Measurements from ENCODE around the gene DENND2A.
"Not testable (repeated sequence)": the region's sequence is repeated elsewhere in the genome, so short reads cannot be mapped to it uniquely, and the experiment has no call there.

Gene DENND2A

DNA sequence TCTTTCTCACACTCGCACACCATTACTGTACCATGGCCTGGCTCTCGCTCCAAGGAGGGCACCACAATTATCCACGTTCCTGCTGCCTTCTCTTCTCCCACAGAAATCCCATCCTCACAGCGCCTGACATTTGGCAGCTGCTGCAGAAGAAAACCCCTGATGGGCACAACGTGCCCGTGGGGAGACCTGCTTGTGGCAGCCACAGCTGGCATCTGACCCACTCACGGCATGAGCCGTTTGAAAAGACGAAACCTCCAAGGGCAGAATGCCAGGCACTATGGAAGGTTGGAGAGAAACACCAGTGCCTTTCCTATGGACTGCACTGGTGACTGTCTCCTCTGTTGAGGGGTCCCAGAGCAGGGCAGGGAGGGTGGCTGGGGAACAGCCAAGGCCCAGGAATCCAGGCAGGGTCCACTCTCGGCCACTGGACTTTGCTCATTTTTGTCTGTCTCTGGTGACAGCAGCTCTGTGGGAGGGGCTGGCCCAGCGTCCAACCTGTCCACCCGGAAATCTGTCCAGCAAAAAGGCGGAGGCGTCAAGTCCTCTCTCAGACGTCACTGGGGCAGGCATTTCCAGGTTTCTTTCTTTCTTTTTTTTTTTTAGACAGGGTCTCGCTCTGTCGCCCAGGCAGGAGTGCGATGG, 100.4 kb downstream of the DENND2A start:
- no peak for DNase-seq

- no peak for DNase-seq
Observed at GRCh38 chr7:140539461-140539860, 101.2 kb downstream of the DENND2A start.

DNA sequence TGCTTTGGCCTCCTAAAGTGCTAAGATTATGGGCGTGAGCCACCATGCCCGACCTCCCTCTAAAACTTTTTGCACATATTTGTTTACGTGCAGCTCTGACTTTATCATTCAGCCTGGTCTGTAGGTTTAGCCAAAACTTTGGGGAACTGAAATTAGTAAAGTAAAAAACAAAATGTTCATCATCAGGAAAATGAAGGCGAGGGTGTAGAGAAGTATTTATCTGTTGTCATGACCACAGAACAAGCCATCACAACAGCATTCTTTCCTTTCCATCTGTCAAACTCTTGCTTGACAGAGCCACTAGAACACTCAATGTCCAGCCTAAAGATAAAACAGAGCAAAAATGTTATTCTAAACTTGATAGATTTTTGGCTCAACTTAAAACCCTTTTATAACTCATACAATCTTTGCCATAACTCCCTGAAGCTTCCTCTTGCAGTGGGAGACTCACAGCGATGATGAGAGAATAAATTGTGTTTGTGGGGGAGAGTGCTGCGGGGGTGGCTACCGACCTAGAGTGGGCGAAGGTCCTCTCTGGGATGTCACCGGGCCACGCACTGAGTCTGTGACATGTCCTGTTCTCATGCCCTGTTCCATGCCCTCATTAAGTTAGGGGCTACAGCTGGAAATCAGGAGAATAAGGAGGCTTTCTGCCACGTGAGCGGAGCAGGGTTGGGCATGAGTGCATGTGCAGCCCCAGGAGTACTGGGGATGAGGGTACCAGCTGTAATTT, 102.7 kb downstream of the DENND2A start:
- no peak for DNase-seq

GRCh38 chr7:140534743-140535142, 105.9 kb downstream of the DENND2A start:
- DNase-seq, result no peak

GRCh38 chr7:140533394-140533872, 107.2 kb downstream of the DENND2A start:
- DNase-seq, result no peak

DNA sequence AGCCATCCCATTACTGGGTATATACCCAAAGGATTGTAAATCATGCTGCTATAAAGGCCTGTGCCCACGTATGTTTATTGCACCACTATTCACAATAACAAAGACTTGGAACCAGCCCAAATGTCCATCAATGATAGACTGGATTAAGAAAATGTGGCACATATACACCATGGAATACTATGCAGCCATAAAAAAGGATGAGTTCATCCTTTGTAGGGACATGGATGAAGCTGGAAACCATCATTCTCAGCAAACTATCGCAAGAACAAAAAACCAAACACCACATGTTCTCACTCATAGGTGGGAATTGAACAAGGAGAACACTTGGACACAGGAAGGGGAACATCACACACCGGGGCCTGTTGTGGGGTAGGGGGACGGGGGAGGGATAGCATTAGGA, 111.2 kb downstream of the DENND2A start:
- not testable (repeated sequence) for DNase-seq

DNA sequence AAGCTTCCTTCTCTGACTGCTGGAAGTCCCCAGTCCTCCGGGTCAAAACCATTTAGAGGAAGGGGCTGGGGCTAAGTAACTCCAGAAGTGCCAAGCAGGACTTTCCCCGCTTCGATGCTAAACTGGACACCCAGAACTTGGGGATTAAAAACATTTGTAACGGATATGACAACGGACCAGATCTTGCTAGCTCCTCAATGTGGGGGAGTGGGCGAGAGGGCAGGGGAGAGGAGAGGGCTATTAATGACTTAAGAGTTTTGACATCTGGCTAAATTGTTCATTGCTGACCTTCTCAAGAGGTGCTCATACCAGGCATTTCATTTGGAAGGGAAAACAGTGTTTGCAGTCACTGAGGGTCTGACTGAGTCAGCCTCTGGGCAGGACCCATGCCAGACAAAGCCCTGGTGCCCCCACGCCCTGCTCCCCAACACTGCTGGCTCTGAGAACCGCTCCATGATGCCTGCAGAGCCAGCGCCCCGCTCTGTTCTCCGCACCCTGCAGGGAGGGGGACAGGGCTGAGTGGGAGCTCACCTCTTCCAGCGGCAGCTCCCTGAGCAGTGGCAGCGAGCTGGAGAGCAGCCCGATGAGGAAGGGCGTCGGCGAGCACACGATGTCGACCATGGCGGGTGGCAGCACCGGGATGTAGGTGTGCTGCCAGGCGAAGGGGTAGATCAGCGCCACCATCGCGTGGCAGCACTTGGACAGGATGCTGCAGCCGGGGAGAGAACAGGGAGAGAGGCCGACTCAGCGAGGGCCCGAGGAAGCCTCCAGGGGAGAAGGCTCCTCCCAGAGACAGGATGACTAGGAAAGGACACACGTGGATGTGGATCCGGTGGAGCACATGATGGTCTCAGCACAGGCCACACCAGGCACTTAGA, 113.6 kb downstream of the DENND2A start:
- DNase-seq, result no peak

GRCh38 chr7:140526214-140526613, 114.4 kb downstream of the DENND2A start:
- DNase-seq, result no peak

GRCh38 chr7:140525743-140526142, 114.9 kb downstream of the DENND2A start:
- DNase-seq, result no peak

DNA sequence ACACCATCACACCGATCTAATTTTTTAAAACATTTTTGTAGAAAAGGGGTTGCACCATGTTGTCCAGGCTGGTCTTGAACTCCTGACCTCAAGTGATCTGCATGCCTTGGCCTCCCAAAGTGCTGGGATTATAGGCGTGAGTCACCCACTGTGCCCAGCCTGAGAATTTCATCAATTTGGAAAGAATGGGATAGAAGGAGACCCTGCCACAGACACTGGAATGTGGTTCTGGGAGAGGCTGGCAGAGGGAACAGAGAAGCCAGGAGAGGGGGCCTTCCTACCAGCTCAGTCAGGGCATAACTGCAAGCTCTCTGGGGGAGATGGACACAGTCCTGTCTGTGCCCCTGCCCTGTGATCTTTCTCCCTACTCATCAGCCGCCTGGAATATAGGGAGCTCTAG, 119.2 kb downstream of the DENND2A start:
- no peak for DNase-seq

DNA sequence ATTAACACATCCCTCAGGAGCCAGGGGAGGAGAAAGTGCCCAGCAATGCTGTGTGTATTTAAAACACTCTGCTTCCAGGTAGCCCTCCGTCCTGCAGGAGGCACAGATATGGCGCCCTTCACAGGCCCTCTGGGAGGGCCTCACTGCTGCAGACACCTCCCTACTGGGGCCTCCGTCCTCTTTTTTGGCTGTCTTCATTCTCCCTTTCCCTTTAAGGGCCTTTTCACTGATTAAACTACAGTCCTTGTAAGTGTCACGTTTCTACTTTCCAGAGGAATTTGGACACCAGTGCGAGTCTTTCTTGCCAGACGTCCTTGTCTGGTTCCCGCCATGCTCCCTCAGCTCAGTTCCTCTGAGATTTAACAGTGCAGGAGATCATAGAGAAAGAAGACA, 121.6 kb downstream of the DENND2A start:
- no peak for DNase-seq

DNA sequence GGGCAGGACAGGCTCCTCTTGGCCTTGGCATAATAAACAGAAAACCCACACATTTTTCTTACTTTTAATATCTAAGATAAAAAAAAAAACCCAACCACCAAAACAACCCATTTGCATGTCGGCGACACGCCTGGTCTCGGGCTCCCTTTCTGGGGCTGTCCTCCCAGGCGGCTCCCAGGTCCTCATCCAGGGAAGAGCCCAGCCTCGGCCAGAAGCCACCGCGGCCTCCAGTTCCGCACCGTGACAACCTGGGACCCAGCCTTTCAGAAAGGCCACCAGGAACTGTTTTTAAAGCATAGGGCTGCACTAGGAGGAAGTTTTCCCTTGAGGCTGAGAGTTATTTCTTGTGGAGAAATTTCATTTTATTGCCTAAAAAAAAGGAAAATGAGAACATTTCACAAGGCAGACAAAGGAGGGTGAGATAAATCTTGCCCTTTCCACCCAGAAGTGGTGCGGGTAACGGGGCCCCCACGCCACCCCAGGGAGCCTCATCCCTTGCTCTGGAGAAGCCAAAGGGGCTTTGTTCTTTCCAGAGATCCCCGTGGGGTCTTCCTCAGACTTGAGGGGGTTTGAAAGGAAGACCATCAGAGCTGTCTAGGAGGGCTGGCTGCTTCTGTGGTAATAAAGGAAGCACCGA, 122.1 kb downstream of the DENND2A start:
- no peak for DNase-seq

- DNase-seq, result peak; percentile 78
Observed at GRCh38 chr7:140517546-140518369, 122.9 kb downstream of the DENND2A start.

DNA sequence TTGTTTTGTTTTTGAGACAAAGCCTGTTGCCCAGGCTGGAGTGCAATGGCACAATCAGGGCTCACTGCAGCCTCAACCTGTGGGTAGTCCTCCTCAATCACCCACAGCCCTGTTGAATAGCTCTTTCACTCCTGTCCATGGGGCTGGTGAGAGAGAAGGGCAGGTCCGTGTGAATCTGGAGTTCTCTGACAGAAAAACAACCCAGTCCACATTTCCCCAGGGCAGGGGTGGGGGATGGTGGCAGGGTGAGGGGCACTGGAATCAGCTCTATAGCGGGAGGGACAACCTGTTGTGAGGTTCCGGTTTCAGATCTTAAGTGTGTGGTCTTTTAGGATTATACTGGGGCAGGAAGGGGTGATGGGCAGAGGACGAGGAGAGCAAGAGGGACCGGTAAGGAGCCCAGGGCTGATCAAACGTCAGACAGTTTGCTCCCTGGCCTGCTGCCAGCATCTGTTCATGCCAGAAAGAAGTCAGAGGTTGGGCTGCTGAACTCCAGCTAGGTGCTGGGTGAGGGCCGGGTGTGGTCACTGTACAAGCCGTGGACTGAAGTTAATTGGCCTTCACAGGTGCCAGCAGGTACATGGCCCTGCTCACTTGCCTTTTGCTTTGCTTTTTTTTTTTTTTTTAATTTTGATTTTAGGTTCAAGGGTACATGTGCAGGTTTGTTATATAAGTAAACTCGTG, 128.2 kb downstream of the DENND2A start:
- DNase-seq, result peak; percentile 72

DNA sequence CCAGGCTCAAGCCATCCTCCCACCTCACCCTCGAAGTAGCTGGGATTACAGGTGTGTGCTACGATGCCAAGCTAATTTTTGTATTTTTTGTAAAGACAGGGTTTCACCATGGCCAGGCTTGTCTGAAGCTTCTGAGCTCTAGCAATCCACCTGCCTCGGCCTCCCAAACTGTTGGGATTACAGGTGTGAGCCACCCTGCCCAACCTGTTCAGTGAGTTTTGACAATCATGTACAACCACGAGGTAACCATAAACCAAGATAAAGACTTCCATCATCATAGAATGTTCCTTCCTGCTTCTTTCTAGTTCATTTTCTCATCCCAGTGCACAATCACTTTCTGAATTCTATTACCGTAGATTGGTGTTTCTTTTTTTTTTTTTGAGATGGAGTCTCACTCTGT, 130.8 kb downstream of the DENND2A start:
- no peak for DNase-seq

GRCh38 chr7:140507556-140507955, 133.1 kb downstream of the DENND2A start:
- not testable (repeated sequence) for DNase-seq

DNA sequence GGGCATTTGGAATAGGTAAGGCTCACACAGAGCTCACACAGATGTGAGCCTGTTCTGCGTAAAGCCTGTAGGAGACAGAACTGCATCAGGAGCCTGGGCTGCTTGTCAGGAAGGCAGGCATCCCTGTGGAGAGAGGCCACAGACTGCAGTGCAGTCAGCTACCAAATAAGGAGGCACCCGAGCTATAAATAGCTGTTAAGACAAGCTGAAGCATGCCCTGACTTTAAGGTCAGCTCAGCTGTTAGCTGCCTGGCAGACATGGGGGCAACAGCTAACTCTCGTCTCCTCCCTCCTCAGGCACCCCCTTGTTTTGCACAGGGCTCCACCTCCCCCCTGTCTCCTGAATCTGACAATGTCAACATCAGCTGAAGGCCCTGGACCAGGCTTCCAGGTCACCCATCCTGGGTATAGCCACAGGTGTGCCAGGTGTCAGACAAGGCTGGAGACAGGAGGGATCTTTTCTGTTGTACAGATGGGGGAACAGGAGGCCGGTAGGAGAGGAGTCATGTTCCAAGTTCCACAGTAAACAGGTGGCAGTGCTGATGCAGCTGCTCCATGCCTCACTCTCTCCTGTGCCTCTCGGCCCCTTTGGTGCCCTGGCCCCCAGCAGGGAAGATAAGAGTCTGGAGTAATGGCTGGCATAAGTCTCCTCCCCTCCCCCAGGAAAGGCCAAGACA, 133.7 kb downstream of the DENND2A start:
- peak; percentile 91 for DNase-seq

DNA sequence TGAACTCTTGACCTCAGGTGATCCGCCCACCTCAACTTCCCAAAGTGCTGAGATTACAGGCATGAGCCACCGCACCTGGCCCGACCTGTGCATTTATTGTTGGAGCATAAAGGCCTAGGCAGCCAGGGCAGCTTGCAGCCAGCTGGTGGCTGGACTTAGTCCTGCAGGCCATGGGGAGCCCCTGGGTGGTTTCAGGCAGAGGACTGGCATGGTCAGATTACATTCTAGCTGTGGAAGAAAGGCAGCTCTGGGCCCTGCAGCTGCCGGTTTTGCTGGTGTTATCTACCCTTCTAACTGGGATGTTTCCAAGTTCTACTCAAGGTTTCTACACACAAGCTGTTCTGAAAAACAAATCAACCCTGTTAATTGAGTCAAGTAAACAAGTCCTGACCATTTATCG, 138.6 kb downstream of the DENND2A start:
- no peak for DNase-seq

- not testable (repeated sequence) for DNase-seq
Observed at GRCh38 chr7:140497807-140498206, 142.8 kb downstream of the DENND2A start.

- DNase-seq, result no peak
Observed at GRCh38 chr7:140497241-140497769, 143.3 kb downstream of the DENND2A start.

Measured in DMS79 treated with DMSO at 0.1 percent for 48 hours (cell line).